ENCODE measurements around the gene SIM1.

The SIM1 gene

GRCh38 chr6:100456141-100456907, 8.4 kb downstream of the SIM1 start:
- no peak for DNase-seq (ENCODE audit: low read depth)

- DNase-seq (ENCODE audit: low read depth), result no peak
Observed at GRCh38 chr6:100455230-100456124, 9.2 kb downstream of the SIM1 start.

GRCh38 chr6:100454551-100455229, 10.0 kb downstream of the SIM1 start:
- no peak for DNase-seq (ENCODE audit: low read depth)

GRCh38 chr6:100453701-100454521, 10.8 kb downstream of the SIM1 start:
- DNase-seq (ENCODE audit: low read depth), result no peak

- DNase-seq (ENCODE audit: low read depth), result no peak
Observed at GRCh38 chr6:100452998-100453397, 11.7 kb downstream of the SIM1 start.

- DNase-seq (ENCODE audit: low read depth), result no peak
Observed at GRCh38 chr6:100451577-100451976, 13.1 kb downstream of the SIM1 start.

- no peak for DNase-seq (ENCODE audit: low read depth)
Observed at GRCh38 chr6:100449239-100449691, 15.5 kb downstream of the SIM1 start.

- no peak for DNase-seq (ENCODE audit: low read depth)
Observed at GRCh38 chr6:100447900-100448748, 16.6 kb downstream of the SIM1 start.

- DNase-seq (ENCODE audit: low read depth), result no peak
Observed at GRCh38 chr6:100447081-100447899, 17.4 kb downstream of the SIM1 start.

GRCh38 chr6:100446115-100447080, 18.3 kb downstream of the SIM1 start:
- DNase-seq (ENCODE audit: low read depth), result no peak

GRCh38 chr6:100445512-100445911, 19.2 kb downstream of the SIM1 start:
- no peak for DNase-seq (ENCODE audit: low read depth)

- no peak for DNase-seq (ENCODE audit: low read depth)
Observed at GRCh38 chr6:100440935-100441334, 23.8 kb downstream of the SIM1 start.

- no peak for DNase-seq (ENCODE audit: low read depth)
Observed at GRCh38 chr6:100435299-100435698, 29.4 kb downstream of the SIM1 start.

GRCh38 chr6:100433726-100434435, 30.8 kb downstream of the SIM1 start:
- no peak for DNase-seq (ENCODE audit: low read depth)

- no peak for DNase-seq (ENCODE audit: low read depth)
Observed at GRCh38 chr6:100432136-100432535, 32.6 kb downstream of the SIM1 start.

GRCh38 chr6:100430962-100431361, 33.8 kb downstream of the SIM1 start:
- no peak for DNase-seq (ENCODE audit: low read depth)

- DNase-seq (ENCODE audit: low read depth), result no peak
Observed at GRCh38 chr6:100427452-100427851, 37.3 kb downstream of the SIM1 start.
